AG04449 (cell line): Measurements from ENCODE around the gene TBC1D5.

Experiments
- CTCF ChIA-PET: fragments of 350-600 bp; formaldehyde crosslinking; extraction: SDS; loops from one replicate; lab custom pipeline; 2021; ENCODE audit warnings: antibody characterized with exemption; lab: Yijun Ruan, JAX
- POLR2A ChIA-PET: fragments of 400-600, 350-600 bp; formaldehyde crosslinking; extraction: SDS; loops from one replicate; lab custom pipeline; 2020; ENCODE audit warnings: antibody characterized with exemption, inconsistent platforms; lab: Yijun Ruan, JAX
- DNase-seq: peaks from one replicate; pipeline ENCODE4 v3.0.0-alpha.2; 2010; ENCODE audit warnings: low read depth, low spot score
- H3K4me3 ChIP-seq: 2 replicates; pipeline ENCODE4 v1.5.1; 2011; ENCODE audit warnings: low read depth, mild to moderate bottlenecking, control low read depth, low read length
- CTCF ChIP-seq: IDR thresholded peaks from one replicate; pipeline ENCODE4 v1.5.1; 2011; ENCODE audit warnings: mild to moderate bottlenecking, moderate library complexity, low read length, control low read depth, inconsistent platforms; ENCODE audit not compliant: insufficient read depth; ENCODE audit errors: missing control alignments

The TBC1D5 gene

GRCh38 chr3:17645074-17645698, 97.2 kb downstream of the TBC1D5 start:
- CTCF ChIA-PET, result interaction anchor here (0.6 to 5.6 kb wide), 35 partner anchors 8 to 334 kb away, joined by 3 to 58 read pairs (median 4); partner anchors contain the start of gene TBC1D5
- DNase-seq, result peak; percentile 33
- POLR2A ChIA-PET, result no interaction called here
- H3K4me3 ChIP-seq, result no peak overlapping the region
- TF ChIP-seq CTCF, result peak; percentile 56

- peak; percentile 60 for DNase-seq
- TF ChIP-seq CTCF, result no peak
- ChIA-PET POLR2A (no interaction called here), CTCF (interaction anchor here (1.4 to 5.6 kb wide), 7 partner anchors 12 to 198 kb away, joined by 3 to 58 read pairs (median 4); no protein-coding TSS in a partner anchor)
- H3K4me3 ChIP-seq, result no peak overlapping the region
These were observed 98.7 kb downstream of the TBC1D5 start for GRCh38 chr3:17643691-17644090.

DNA sequence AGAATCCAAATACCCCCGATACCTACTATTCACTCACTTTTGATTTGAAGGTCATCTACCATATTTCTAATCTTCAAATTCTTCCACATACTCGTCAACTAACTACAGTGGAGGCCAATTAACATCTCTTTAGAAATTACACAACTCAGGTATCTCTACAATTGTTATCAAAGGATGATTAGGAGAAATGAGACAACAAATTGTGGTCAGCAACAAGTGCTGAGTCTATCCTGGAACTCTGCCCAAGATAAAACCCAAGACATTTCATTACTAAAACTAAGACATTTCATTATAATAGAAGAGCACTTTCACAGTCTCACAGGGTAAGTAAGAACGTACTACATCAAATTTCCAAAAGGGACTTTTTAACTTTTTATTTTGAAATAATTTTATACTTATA, 100.0 kb downstream of the TBC1D5 start:
- no peak for TF ChIP-seq CTCF
- POLR2A ChIA-PET, result no interaction called here
- no peak overlapping the region for H3K4me3 ChIP-seq
- no peak for DNase-seq
- CTCF ChIA-PET, result interaction anchor here (1.7 to 5.6 kb wide), 3 partner anchors 11 to 199 kb away, joined by 4 to 58 read pairs (median 56); no protein-coding TSS in a partner anchor

- DNase-seq, result no peak
- CTCF ChIA-PET, result interaction anchor here (1.2 kb wide), 1 partner anchor 16 kb away, joined by 5 read pairs; no protein-coding TSS in a partner anchor
- no peak overlapping the region for H3K4me3 ChIP-seq
- POLR2A ChIA-PET, result interaction anchor here (0.7 kb wide), 1 partner anchor 25 kb away, joined by 3 read pairs; no protein-coding TSS in a partner anchor
- TF ChIP-seq CTCF, result no peak
These were observed 102.0 kb downstream of the TBC1D5 start for GRCh38 chr3:17640466-17640865.

GRCh38 chr3:17639765-17640164, 102.7 kb downstream of the TBC1D5 start:
- peak; percentile 77 for DNase-seq
- no peak for TF ChIP-seq CTCF
- ChIA-PET CTCF (interaction anchor here (1.2 kb wide), 1 partner anchor 17 kb away, joined by 5 read pairs; no protein-coding TSS in a partner anchor), POLR2A (interaction anchor here (0.7 kb wide), 1 partner anchor 26 kb away, joined by 3 read pairs; no protein-coding TSS in a partner anchor)
- H3K4me3 ChIP-seq, result no peak overlapping the region; the same call in 1 of the 2 replicates

DNA sequence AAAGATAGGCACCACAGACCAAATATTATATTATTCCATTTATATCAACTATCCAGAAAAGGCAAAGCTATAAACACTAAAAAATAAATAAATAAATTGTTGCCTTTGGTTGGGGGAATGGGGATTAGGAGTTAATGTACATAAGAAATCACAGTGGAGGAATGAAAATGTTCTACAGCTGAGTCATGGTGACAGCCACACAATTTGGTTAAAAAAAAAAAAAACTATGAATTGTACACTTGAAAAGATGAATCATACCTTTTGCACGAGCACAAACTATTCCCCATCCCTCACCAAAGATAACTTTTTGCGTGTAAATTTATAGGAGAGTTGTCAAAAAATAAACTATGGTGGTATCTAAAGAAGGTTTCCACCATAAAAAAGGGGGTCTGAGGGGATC, 103.2 kb downstream of the TBC1D5 start:
- peak; percentile 41 for DNase-seq
- no peak overlapping the region for H3K4me3 ChIP-seq
- CTCF ChIA-PET, result interaction anchor here (1.6 kb wide), 1 partner anchor 13 kb away, joined by 3 read pairs; no protein-coding TSS in a partner anchor
- no peak for TF ChIP-seq CTCF
- POLR2A ChIA-PET, result no interaction called here
